LNCAP (cell line): ENCODE data around the gene INPP4B.

ENCODE experiments used
- TF ChIP-seq, protein P1 (sequence below): fragments of 450-650 bp; IDR thresholded peaks from 2 replicates; pipeline ENCODE4 v1.5.1; 2017; ENCODE audit warnings: mild to moderate bottlenecking

The INPP4B gene

DNA sequence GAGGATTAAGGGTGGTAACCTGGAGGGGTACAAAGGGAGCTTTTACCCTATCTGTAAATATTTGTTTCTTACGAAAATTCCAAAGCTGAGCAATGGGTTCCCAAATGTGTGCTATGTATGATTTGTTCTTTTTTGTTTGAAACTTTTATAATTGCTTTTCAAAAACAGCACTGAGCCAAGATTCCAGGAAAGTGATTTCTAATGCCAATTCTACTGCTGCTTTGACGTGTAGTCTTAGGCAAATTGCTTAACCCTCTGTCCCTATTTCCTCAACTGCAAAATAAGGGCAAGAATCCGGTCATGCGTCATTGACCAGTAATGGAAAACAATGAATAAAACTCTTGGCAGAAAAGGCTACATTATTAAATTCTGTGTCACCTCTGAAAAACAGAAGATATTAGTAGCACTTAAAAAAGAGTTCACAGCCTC, 755.0 kb downstream of the INPP4B start:
- TF ChIP-seq, protein P1, sequence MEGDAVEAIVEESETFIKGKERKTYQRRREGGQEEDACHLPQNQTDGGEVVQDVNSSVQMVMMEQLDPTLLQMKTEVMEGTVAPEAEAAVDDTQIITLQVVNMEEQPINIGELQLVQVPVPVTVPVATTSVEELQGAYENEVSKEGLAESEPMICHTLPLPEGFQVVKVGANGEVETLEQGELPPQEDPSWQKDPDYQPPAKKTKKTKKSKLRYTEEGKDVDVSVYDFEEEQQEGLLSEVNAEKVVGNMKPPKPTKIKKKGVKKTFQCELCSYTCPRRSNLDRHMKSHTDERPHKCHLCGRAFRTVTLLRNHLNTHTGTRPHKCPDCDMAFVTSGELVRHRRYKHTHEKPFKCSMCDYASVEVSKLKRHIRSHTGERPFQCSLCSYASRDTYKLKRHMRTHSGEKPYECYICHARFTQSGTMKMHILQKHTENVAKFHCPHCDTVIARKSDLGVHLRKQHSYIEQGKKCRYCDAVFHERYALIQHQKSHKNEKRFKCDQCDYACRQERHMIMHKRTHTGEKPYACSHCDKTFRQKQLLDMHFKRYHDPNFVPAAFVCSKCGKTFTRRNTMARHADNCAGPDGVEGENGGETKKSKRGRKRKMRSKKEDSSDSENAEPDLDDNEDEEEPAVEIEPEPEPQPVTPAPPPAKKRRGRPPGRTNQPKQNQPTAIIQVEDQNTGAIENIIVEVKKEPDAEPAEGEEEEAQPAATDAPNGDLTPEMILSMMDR: no peak

DNA sequence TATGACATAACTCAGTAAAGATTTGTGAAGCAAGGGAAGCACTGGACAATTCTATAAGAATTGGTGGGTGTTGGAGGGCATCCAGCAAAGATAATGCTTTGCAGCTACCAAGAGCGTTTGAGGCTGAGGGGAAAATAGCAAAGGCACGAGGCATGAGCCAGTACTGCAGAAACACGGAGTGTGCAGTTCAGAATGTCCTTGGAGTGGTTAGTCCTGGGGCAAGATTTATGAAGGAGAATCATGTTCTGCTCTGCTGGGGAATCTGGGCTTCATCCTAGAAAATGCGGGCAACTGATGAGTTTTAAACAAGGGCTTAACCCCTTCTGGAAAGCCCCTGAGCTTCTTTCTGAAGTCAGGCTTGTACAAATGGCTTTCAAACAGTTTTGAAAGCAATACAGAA, 757.2 kb downstream of the INPP4B start:
- TF ChIP-seq, protein P1: no peak

DNA sequence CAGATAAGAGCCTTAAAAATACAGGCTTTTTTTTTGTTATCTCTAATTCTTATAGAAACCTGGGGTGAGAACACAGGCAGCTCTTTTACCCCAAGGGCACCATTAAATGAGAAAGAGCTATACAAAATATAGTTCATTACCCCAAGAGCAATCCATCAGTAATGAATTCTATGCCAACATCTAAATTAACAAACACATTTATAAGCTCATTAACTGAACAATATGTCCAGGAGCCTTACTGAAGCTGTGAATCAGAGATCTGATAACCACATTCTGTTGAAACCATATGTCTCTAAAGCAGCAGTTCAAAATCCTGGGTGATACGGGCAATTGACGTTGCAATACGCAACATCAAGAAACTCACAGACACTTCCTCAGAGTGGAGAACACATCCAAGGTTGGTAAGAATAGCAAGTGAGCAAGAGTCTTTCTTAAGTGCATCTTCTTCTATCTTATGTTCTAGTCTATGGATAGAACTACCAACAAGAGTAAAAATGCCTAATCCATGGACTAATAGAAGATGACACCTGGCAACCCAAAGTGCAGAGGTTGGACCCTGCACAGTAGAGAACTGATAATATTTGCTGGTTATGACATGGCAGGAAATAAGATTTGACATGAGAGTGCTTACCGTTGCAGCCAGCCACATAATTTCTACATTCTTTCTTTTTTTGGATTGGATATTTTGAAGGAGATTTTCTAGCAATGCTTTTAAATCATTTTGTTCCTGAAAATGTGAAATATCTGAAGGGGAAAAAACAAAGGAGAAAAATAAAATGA, 760.4 kb downstream of the INPP4B start:
- TF ChIP-seq, protein P1: no peak

DNA sequence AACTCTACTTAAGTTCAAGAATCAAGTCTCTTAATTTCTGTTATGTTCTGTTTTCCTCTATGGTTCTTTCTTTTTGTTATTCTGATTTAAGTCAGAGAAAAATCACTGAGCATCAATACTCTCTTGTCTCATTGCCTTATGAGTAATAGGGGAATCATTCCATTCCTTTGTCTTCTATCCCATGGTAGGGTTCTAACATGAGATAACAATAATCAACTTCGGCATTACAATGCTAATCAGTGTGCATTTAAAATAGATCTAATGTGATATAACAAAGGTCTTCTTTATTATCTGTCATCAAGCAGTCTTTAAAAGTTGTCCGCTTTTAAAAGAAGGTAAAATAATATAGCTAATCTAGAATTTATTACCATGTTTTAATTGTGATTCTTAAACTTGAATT, 762.8 kb downstream of the INPP4B start:
- TF ChIP-seq, protein P1: no peak

DNA sequence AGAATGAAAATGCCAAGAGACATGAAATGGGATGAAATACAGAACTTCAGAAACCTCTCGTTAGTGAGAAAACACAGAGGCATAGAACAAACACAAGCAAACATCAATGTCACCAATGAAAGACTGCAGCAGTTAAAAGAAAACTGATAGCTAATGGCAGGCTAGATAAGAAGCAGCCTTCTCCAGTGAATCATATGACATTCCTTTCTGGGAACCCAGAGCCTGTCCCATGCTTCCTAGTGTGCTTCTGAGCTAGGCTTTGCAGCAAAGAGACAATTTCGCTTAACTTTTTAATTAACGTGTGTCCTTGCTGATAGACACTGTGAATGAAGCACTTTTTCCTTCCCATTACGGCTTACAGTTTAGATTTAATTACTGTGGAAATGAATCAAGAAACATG, 765.1 kb downstream of the INPP4B start:
- TF ChIP-seq, protein P1: no peak

DNA sequence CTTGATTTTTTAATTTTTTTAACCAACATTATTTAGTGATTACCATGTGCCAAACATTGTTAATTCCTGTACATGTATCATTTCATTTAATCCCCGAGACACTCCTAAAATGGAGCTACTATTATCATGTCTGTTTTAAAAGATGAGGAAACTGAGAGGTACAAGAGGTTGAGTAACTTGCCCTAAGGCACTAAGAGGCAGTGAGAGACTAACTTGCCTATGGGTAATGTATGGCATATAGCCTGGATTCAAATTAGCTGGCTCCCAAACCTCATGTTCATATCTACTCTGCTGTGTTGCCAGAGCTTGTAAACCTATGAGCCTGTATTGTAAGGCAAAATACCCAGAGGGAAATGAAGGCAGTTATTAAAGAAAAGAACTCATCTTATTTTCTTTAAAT, 766.1 kb downstream of the INPP4B start:
- TF ChIP-seq, protein P1: no peak

DNA sequence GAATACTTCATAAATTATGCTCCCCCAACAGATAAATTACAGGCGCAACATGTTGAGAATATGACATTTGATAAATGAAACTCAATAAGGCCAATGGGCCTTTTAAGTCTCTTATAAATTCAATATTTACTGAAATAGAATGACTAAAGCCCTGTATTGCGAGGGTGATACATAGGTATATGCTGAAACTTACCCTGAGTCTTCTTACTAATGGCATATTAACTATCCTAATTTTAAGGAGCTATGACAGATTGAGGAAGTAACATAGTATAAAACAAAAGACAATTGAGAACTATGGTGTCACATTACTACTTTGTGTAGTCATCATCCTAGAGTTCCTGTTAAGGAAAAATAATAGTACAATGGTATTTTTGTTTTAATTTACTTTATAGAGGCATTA, 769.1 kb downstream of the INPP4B start:
- TF ChIP-seq, protein P1: no peak
